ENCODE measurements around the gene TBC1D30.
A peak's percentile ranks its signal among the peaks of the same experiment; 100 is the strongest.
"Not testable (repeated sequence)": the region's sequence is repeated elsewhere in the genome, so short reads cannot be mapped to it uniquely, and the experiment has no call there.

TBC1D30 gene, protein sequence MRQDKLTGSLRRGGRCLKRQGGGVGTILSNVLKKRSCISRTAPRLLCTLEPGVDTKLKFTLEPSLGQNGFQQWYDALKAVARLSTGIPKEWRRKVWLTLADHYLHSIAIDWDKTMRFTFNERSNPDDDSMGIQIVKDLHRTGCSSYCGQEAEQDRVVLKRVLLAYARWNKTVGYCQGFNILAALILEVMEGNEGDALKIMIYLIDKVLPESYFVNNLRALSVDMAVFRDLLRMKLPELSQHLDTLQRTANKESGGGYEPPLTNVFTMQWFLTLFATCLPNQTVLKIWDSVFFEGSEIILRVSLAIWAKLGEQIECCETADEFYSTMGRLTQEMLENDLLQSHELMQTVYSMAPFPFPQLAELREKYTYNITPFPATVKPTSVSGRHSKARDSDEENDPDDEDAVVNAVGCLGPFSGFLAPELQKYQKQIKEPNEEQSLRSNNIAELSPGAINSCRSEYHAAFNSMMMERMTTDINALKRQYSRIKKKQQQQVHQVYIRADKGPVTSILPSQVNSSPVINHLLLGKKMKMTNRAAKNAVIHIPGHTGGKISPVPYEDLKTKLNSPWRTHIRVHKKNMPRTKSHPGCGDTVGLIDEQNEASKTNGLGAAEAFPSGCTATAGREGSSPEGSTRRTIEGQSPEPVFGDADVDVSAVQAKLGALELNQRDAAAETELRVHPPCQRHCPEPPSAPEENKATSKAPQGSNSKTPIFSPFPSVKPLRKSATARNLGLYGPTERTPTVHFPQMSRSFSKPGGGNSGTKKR

DNA sequence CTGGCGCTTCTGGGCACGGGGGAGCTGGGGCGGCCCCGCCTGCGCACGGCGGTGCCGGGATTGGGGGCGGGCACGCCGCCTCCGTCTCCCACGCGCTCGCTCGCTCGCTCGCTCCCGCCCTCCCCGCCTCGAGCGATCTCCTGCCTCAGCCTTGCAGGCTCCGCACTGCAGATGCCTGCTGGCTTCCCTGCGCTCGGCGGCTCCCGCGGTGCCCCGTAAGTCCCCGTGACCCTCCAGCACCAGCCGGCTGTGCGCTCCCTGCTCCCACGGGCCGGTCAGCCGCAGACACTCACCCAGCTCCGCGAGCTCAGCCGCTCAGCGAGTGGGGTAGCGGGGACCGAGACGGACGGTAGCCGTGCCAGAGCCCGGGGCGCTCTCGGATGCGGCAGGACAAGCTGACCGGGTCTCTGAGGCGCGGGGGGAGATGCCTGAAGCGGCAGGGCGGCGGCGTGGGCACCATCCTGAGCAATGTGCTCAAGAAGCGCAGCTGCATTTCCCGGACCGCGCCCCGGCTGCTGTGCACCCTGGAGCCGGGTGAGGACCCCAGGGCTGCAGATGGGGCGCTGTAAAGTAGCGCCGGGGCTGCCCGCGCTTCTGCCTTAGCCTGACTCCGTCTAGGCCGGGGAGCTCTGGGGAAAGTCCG lies at the start of gene TBC1D30:
TBC1D30 (plus strand) TSS at position 148 of the 643 bp plus-strand sequence; CDS start at position 381, 233 bp downstream.
- DNase-seq (ENCODE audit: low read depth in 3 of 3) = peak; percentile 4 to 34 (median 4)

DNA sequence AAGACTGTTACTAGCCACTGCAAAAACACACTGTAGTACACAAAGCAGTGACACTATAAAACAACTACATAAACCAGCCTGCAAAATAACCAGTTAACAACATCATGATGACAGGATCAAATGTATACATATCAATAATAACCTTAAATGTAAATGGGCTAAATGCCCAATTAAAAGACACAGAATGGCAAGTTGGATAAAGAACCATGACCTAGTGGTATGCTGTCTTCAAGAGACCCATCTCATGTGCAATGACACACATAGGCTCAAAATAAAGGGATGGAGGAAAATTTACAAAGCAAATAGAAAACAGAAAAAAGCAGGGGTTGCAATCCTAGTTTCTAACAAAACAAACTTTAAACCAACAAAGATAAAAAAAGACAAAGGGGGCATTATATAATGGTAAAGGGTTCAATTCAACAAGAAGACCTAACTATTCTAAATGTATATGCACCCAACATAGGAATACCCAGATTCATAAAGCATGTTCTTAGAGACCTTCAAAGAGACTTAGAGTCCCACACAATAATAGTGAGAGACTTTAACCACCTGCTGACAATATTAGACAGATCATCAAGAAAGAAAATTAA lies 49.2 kb upstream of the TBC1D30 start:
- DNase-seq (ENCODE audit: low read depth in 3 of 3) = not testable (repeated sequence)

DNA sequence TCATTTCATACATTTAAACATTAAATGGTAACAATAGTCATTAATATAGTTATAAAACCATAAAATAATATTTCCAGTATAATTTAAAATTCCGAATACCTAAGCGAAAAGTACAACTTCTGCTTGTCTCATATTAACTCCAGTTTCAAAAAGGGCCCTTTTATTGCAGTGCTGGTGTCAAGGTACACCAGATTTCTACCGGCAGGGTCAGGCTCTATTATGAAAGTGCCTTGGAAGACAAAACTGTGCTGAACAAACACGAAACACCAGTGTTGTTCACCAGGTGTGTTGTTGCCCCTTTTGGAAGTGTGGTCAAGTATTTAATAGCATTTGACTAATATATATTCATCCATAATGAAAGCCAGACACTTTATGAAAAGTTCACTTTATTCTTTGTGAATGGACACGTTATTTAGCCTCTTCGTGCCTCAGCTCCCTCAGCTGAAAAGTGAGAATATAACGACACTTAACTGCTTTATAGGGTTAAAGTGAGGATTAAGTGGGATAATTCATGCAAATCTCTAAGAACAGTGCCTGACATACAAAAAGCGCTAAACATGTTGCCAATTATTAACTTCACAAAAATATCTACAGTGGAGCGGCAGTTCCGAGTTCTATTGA lies 45.0 kb upstream of the TBC1D30 start:
- no peak for DNase-seq (ENCODE audit: low read depth in 3 of 3)

DNA sequence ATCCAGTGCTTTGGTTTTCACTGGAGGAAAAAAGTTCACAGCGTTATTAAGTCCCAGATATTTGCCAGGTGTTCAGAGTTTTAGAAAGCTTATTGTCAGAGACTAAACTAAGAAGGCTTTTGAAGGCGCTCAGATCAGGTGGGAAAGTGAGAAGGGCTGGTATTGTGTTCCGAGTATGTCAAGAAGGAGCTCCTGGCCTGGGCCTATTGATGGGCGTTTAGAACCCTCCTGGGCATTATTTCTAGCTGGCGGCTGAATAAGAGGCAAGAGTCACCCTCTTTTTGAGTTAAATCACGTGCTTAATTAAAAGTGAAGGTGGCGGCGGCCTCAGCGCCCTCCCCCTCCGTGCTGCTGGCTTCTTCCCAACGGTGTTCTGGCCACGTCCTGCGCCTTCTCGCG lies 44.3 kb upstream of the TBC1D30 start:
- no peak for DNase-seq (ENCODE audit: low read depth in 3 of 3)

DNA sequence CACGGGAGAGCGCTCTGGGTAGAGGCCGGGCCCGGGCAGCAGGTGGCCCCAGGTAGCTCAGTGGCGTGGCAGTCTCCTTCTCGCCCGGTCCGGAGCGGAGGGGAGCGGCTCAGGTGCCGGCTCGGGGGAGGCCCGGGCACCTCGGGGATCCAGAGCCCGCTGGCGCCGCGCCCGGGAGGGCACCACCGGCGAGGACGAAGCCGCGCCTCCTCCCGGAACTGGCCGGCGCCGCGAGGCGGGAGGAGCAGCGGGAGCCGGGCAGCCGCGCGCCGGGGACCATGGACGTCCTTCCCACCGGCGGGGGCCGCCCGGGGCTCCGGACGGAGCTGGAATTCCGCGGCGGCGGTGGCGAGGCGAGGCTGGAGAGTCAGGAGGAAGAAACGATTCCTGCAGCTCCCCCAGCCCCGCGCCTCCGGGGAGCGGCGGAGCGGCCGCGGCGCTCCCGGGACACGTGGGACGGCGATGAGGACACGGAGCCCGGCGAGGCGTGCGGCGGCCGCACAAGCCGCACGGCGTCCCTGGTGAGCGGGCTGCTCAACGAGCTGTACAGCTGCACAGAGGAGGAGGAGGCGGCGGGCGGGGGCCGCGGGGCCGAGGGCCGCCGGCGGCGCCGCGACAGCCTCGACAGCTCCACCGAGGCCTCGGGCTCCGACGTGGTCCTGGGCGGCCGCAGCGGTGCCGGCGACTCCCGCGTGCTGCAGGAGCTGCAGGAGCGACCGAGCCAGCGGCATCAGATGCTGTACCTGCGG lies 43.7 kb upstream of the TBC1D30 start:
- peak in 1 of 3 experiments; percentile 4 for DNase-seq (ENCODE audit: low read depth in 3 of 3)

DNA sequence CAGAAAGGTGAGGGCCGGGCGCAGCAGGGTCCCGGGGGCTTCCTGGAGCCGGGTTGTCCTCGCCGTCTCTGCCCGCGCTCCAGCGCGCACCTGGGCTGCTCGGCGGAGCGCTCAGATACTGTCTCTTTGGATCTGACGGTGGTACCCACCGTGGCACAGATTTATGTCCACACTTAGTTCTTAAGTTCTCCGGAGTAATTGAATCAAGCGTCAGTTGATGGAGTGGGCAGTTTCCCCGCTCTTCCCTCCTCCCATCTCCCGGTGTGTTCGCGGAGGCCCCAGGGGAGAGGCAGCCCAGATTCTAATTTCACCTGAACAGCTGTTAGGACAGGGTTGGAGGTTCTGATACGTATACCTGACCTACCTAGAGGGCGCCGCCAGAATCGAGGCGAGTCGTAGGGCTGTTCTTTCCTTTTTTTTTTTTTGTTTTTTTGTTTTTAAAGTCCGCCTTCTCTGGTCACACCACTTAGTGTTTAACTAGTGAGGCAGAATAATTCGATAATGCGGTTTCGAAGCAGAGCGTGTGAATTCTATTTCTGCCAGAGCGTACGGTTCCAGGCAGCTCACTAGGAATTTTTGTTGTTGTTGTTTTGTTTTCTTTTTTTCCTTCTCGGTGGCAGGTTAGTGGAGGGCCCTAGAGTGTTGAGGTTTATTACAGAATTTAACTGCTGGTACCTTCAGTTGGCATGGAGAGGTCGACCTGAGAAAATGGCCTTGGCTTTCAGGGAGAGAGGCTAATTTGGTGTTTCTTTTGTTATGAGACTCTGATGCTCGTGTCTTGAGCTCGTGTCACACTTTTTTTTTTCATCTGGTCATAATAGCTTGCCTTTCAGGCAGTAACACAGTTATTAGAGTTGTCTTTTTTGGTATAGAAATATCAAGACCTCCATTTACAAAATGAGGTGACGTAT lies 42.9 kb upstream of the TBC1D30 start:
- no peak for DNase-seq (ENCODE audit: low read depth in 3 of 3)

DNA sequence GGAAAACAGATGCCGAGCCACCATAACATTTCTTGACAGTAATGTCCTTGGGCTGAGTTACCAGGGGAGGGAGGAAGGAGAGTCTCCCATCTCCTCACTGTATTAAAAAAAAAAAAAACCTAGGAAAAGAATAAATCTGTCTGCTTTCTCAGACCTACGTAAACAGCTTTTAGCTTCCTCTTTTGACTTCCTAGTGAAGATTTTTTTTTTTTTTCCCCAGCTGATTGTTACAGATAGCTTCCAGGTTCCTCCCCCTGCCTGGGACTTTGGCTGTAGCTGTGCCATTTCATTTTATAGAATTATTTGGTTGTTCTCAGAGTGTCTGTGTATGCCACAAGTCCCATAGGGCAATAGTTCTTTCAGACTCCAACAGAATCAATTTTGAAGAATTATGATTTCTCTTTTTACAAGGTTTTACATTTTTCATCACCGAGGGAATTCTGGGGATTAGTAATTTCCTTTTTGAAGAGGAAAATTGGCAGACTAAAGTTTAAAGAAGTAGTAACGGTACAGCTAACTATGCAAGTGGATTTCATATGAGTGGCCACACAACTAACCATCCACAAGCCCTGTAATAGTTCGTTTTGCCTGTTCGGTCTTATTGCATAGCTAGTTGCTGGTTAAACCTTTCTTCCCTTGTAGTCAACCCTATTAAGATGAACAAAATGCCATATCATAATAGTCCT lies 42.1 kb upstream of the TBC1D30 start:
- DNase-seq (ENCODE audit: low read depth in 3 of 3) = no peak

DNA sequence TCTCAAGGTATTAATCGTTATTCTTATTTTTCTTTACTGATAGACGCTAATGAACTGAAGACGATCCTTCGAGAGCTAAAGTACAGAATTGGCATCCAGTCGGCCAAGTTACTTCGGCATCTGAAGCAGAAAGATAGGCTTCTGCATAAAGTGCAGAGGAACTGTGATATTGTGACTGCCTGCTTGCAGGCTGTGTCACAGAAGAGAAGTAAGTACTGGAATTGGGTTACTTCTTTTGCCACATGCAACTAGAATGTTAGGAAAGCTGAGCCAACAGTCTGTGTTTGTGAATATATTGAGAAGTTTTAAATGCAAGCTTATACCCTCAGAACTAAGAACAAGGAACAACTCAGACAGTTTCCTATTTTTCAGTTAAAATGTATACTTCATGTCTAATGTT lies 38.6 kb upstream of the TBC1D30 start:
- DNase-seq (ENCODE audit: low read depth in 3 of 3) = no peak

DNA sequence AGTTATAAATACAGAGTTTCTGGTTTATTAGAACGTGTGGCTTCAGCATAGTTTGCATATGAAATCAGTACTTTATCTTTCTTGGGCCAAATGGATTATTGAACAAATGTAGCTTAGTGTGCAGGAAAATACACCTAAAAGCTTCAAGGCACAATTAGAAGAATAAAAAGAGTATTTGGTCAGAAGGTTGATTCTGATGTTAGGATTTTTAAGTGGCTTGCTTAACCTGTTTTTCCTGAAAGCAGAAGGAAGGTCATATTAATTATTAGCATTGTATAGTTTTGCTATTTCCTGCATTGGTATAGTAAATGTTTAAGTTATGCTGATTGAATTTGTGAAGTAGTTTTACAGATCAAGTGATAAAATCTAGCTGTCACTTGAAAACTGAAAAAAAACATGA lies 34.3 kb upstream of the TBC1D30 start:
- no peak for DNase-seq (ENCODE audit: low read depth in 3 of 3)

DNA sequence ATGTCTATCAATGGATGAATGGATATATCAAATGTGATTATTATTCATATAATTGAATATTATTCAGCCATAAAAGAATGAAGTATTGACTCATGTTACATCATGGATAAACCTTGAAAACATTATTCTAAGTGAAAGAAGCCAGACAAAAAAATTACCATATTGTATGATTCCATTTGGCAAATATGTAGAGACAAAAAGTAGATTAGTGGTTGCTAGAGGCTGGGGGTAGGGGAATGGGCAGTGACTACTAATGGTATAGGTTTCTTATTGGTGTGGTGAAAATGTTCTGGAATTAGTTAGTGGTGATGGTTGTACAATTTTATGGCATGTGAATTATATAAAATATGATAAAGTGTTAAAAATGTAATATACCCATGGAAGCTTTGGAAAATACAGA lies 33.4 kb upstream of the TBC1D30 start:
- no peak for DNase-seq (ENCODE audit: low read depth in 3 of 3)

DNA sequence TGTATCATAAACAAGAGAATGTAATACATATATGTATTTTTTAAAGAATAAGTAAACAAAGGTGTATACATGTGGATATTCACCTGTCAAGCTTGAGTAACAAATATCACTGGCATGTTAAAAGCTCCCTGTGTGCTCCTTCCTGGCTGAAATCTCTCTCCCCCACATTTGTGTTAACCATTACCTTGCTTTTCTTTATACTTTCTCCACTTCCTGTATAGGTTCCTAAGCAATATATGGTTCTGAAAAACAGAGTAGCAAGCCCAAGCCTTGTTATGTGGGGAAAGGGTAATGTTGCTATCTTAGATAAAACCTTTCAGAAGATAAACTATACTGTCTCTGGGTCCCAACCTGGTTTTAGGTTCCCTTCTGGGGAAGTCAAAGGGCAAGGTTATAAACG lies 32.3 kb upstream of the TBC1D30 start:
- DNase-seq (ENCODE audit: low read depth in 3 of 3) = no peak

DNA sequence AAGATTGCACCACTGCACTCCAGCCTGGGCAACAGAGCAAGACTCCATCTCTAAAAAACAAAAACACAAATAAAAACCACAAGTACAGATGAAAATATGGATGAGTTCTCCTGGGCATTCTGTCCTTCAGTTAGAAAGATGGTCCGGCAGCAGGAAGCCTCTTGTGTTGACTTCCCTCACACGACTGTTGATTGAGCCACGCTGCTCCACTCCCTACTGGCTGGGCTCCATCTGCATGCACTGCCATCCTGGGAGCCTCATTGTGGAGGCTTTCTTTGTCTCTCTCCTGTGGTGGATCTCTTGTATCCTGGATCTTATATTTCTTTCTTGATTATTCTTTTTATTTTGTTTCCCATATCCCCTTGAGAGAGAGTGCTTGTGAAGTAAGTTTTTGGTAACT lies 30.8 kb upstream of the TBC1D30 start:
- DNase-seq (ENCODE audit: low read depth in 3 of 3) = no peak

DNA sequence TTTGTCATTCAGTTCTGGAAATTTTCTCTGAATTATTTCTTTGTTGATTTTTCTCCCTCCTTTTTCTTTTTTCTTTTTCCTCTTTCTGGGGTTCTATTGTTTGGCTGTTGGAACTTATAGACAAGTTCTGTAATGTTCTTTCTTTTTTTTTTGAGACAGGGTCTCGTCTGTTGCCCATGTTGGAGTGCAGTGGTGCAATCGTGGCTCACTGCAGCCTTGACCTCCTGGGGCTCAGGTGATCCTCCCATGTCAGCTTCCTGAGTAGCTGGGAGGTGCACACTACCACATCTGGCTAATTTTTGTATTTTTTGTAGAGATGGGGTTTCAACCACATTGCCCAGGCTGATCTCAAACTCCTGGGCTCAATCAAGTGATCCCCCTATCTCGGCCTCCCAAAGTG lies 30.1 kb upstream of the TBC1D30 start:
- no peak for DNase-seq (ENCODE audit: low read depth in 3 of 3)

DNA sequence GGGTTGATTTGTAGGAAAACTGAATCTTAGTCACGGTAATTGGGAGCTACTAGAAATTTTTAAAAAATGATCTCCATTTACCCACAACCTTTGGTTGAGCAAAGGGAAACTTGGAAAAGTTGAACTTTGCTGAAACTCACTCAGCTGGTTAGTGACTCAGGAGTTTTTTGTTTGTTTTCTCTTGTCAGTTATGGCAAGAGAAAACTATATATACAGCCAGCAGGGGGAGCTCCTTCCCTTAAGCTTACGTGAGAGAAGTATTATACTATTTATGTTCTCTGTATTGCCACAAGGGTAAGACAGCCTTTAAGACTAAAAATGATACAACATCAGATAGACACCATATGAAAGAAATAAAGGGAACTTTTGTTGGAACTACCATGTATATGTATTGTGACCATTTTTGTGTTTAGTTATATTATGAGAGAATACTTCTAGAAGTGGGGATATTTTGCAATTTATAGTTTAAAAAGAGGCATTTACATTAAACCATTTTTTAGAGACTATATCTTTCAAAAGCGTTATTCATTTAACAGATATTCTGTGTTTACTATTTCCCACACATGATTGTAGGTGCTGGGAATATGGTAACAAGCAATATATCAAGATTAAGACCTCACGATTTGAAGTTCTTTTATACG lies 28.1 kb upstream of the TBC1D30 start:
- DNase-seq (ENCODE audit: low read depth in 3 of 3) = peak in 1 of 3 experiments; percentile 44

DNA sequence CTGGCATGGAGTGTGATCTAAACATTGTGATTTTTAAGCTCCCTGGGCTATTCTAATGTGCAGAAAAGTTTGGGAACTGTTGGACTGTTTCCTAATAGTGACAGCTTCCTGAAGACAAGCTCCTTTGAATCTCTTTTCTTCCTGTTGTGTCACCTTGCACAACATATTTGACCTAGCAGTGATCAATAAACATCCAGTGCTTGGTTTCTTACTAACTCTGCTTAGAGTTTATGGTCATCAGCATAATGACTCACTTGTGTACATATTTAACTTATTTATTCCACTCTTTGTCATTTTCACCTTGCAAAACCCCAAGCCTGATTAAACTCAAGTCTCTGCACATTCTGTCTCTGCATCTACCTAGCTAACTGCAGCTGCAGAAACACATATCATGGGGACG lies 27.3 kb upstream of the TBC1D30 start:
- no peak for DNase-seq (ENCODE audit: low read depth in 3 of 3)

DNA sequence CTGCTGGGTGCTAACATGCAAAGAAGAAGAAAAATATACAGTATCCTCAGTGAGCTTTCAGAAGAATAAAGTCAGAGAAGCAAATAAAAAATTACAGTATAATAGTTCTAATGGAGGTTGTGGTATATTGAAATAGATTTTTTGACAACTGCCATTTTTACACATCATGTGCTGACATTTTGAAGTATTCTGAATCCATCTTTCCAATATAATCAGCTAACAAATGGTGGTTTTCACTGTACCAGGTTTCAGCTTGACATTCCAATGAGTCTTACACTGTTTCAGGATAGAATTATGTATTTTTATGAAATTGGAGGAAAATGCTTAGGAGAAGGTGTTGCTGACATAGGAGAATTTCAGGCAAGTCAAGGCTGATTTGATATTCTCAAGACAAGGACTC lies 26.3 kb upstream of the TBC1D30 start:
- no peak for DNase-seq (ENCODE audit: low read depth in 3 of 3)

DNA sequence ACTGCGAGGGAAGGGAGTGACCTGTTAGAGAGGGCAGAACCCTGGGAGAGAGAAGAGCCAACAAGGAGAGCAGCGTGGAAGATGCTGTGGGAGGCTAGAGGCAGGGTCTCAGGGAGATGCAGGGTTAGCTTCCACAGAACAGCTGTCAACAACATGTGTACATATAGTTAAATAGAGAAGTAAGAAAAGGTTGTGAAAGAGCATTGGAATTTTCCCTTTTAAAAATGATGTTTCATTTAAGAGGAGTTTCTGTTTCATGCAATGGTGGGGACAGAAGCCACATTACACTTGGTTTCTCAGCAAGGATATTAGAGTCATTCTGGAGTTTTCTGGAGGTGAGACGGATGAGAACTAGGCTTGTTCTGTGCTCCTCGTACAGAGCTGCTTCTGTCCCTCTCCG lies 23.8 kb upstream of the TBC1D30 start:
- no peak for DNase-seq (ENCODE audit: low read depth in 3 of 3)

DNA sequence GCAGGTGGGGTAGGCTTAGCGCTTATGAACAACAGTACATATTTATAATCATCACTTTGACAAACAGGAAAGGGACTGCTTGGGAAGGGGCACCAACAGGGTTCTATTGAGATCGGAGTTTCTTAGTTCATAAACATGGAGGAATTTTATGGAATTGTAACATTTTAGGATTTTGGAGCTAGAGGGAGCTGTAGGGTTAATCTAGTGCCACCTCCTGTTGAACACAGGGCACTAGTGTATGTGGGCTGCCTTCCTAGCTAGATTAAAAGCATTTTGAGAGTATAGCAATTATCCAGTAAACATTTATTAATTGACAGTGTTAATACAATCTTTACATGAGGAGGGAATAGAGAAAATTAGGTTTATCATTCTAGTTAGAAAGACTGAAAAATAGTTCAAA lies 23.1 kb upstream of the TBC1D30 start:
- no peak for DNase-seq (ENCODE audit: low read depth in 3 of 3)
